Astrocyte (in vitro differentiated cells and primary cell): ENCODE results near the gene DMTF1. TPM values are rescaled to one million over a fixed set of nuclear protein-coding genes. Genes with fewer than 3 reads are reported as not detected.

Source experiments
- DNase-seq: peaks from one replicate; pipeline ENCODE4 v3.0.0-alpha.2; 2010; ENCODE audit warnings: low read depth
- FAIRE-seq: peaks from 2 replicates; lab custom pipeline; 2011; peaks lifted over from hg19 to GRCh38; lab: Jason Lieb, UNC
- H2AFZ ChIP-seq: 2 replicates; pipeline ENCODE4 v1.6.0; 2012; ENCODE audit warnings: low read depth, low read length, inconsistent platforms
- H3K27ac ChIP-seq: 2 replicates; pipeline ENCODE4 v1.5.1; 2011; ENCODE audit warnings: low read depth, low read length, inconsistent platforms
- H3K27me3 ChIP-seq: 2 replicates; pipeline ENCODE4 v1.6.0; 2011; ENCODE audit warnings: low read length, inconsistent platforms; ENCODE audit not compliant: insufficient read depth
- H3K36me3 ChIP-seq: 2 replicates; pipeline ENCODE4 v1.5.1; 2011; ENCODE audit warnings: low read length, inconsistent platforms; ENCODE audit not compliant: insufficient read depth
- H3K4me1 ChIP-seq: 2 replicates; pipeline ENCODE4 v1.5.1; 2011; ENCODE audit warnings: low read length, inconsistent platforms; ENCODE audit not compliant: insufficient read depth
- H3K4me2 ChIP-seq: 2 replicates; pipeline ENCODE4 v1.6.0; 2012; ENCODE audit warnings: low read length, inconsistent platforms
- H3K4me3 ChIP-seq: 2 replicates; pipeline ENCODE4 v1.5.1; 2011; ENCODE audit warnings: low read depth, mild to moderate bottlenecking, low read length, inconsistent platforms; ENCODE audit not compliant: insufficient read depth
- H3K79me2 ChIP-seq: 2 replicates; pipeline ENCODE4 v1.6.0; 2012; ENCODE audit warnings: mild to moderate bottlenecking, low read length, inconsistent platforms; ENCODE audit not compliant: insufficient read depth
- H3K9ac ChIP-seq: 2 replicates; pipeline ENCODE4 v1.6.0; 2012; ENCODE audit warnings: mild to moderate bottlenecking, low read length, inconsistent platforms
- H3K9me3 ChIP-seq: 2 replicates; pipeline ENCODE4 v1.5.1; 2012; ENCODE audit warnings: low read depth, mild to moderate bottlenecking, low read length, inconsistent platforms; ENCODE audit not compliant: insufficient read depth
- H4K20me1 ChIP-seq: 2 replicates; pipeline ENCODE4 v1.6.0; 2012; ENCODE audit warnings: low read length, inconsistent platforms; ENCODE audit not compliant: insufficient read depth
- H3K27ac Mint-ChIP-seq: one replicate; pipeline ENCODE4 v1.8.0; 2021; ENCODE audit warnings: mild to moderate bottlenecking, mixed read lengths; ENCODE audit not compliant: unreplicated experiment
- H3K27me3 Mint-ChIP-seq: one replicate; pipeline ENCODE4 v1.8.0; 2021; ENCODE audit warnings: low read depth, mixed read lengths; ENCODE audit not compliant: unreplicated experiment
- H3K36me3 Mint-ChIP-seq: one replicate; pipeline ENCODE4 v1.8.0; 2021; ENCODE audit warnings: low read depth, mixed read lengths; ENCODE audit not compliant: unreplicated experiment
- H3K4me1 Mint-ChIP-seq: one replicate; pipeline ENCODE4 v1.8.0; 2021; ENCODE audit warnings: low read depth, mixed read lengths; ENCODE audit not compliant: unreplicated experiment
- H3K4me3 Mint-ChIP-seq: one replicate; pipeline ENCODE4 v1.8.0; 2021; ENCODE audit warnings: mild to moderate bottlenecking, moderate library complexity, mixed read lengths; ENCODE audit not compliant: unreplicated experiment
- H3K9me3 Mint-ChIP-seq: one replicate; pipeline ENCODE4 v1.8.0; 2021; ENCODE audit warnings: mild to moderate bottlenecking, mixed read lengths; ENCODE audit not compliant: unreplicated experiment
- CTCF ChIP-seq: IDR thresholded peaks from 2 replicates; pipeline ENCODE4 v1.5.1; 2011; ENCODE audit warnings: low read depth, mild to moderate bottlenecking, inconsistent platforms, low read length, moderate library complexity; ENCODE audit not compliant: insufficient read depth
- EZH2 ChIP-seq: IDR thresholded peaks from 2 replicates; pipeline ENCODE4 v1.6.1; 2012; ENCODE audit warnings: mild to moderate bottlenecking, low read length, inconsistent platforms; ENCODE audit not compliant: insufficient read depth
- total RNA-seq: library from RNA; stranded (reverse); gene quantifications from 2 replicates; pipeline ENCODE4 v1.2.1, GENCODE V29; 2021

Gene DMTF1
- total RNA-seq, 1 donor from 2014 or later = 89.2 TPM

DNA sequence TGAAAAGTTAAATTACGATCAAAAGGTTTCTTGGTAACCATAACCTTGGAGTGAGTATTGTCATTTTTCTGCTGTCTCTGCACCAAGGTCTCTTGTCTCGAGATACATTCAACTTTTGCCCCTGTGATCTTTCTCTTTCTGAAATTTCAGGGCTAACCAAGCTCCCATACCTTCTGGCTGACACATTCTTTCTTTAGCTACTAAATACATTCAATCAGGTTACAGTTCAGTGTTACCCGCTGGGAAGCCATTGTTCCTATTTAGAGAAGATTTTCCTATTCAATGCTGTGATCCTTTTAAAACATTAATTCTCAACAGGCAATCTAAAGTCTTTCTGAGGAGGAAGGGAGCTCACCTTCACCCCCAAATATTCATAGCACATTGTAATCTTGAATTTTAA, 22.9 kb upstream of the DMTF1 start:
- no peaks in the 10 kb centered on the region for H3K9me3 ChIP-seq
- DNase-seq (no peak), FAIRE-seq (no peak)
- H3K4me2 ChIP-seq = no peak overlapping the region
- H3K36me3 ChIP-seq = no peaks in the 10 kb centered on the region
- no peaks in the 10 kb centered on the region for H3K9me3 Mint-ChIP-seq
- H3K4me3 Mint-ChIP-seq = no peak overlapping the region
- H3K4me1 ChIP-seq = no peaks in the 10 kb centered on the region
- TF ChIP-seq EZH2 = no peak
- no peak for TF ChIP-seq CTCF
- no peaks in the 10 kb centered on the region for H3K36me3 Mint-ChIP-seq
- H4K20me1 ChIP-seq = no peaks in the 10 kb centered on the region
- no peak overlapping the region for H3K27ac Mint-ChIP-seq
- peaks cover 11% of the 10 kb centered on the region for H3K4me1 Mint-ChIP-seq
- H3K79me2 ChIP-seq = no peaks in the 10 kb centered on the region
- H3K4me3 ChIP-seq = no peak overlapping the region
- H2AFZ ChIP-seq = no peak overlapping the region
- H3K9ac ChIP-seq = no peak overlapping the region
- H3K27me3 ChIP-seq = no peaks in the 10 kb centered on the region
- no peak overlapping the region for H3K27ac ChIP-seq
- H3K27me3 Mint-ChIP-seq = no peaks in the 10 kb centered on the region

DNA sequence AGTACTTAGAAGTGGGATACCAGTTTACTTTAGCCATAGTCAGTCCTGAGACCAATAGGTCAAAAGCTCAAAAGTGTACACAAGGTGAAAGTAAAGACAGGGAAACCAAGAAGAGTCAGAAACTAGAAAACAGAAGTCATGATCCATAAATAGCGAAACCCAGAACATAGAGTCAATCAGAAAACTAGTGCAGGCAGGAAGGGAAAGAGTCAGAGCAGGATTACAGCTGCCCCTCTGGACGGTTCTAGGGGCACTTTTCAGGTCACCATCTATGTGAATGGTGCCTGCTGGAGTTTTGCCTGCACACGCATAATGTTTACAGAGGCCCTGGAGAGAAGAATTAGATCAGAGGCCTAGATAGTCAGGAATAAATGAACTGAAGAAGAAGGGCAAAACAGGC, 22.4 kb upstream of the DMTF1 start:
- H3K4me3 ChIP-seq = no peak overlapping the region
- no peaks in the 10 kb centered on the region for H3K27me3 ChIP-seq
- FAIRE-seq (no peak), DNase-seq (no peak)
- H3K36me3 Mint-ChIP-seq = no peaks in the 10 kb centered on the region
- no peaks in the 10 kb centered on the region for H4K20me1 ChIP-seq
- H3K4me3 Mint-ChIP-seq = no peak overlapping the region
- H3K27ac Mint-ChIP-seq = no peak overlapping the region
- no peaks in the 10 kb centered on the region for H3K79me2 ChIP-seq
- TF ChIP-seq CTCF (no peak), EZH2 (no peak)
- H3K9me3 ChIP-seq = no peaks in the 10 kb centered on the region
- H3K4me1 Mint-ChIP-seq = peaks cover 11% of the 10 kb centered on the region
- no peak overlapping the region for H3K4me2 ChIP-seq
- no peak overlapping the region for H3K27ac ChIP-seq
- no peak overlapping the region for H2AFZ ChIP-seq
- no peaks in the 10 kb centered on the region for H3K9me3 Mint-ChIP-seq
- H3K4me1 ChIP-seq = no peaks in the 10 kb centered on the region
- no peaks in the 10 kb centered on the region for H3K27me3 Mint-ChIP-seq
- no peak overlapping the region for H3K9ac ChIP-seq
- no peaks in the 10 kb centered on the region for H3K36me3 ChIP-seq

- no peak overlapping the region for H2AFZ ChIP-seq
- no peaks in the 10 kb centered on the region for H3K27me3 ChIP-seq
- Mint-ChIP-seq H3K4me1 (peaks cover 11% of the 10 kb centered on the region), H3K27ac (no peak overlapping the region), H3K9me3 (no peaks in the 10 kb centered on the region), H3K36me3 (no peaks in the 10 kb centered on the region), H3K27me3 (no peaks in the 10 kb centered on the region), H3K4me3 (no peak overlapping the region)
- H3K79me2 ChIP-seq = no peaks in the 10 kb centered on the region
- H3K9me3 ChIP-seq = no peaks in the 10 kb centered on the region
- H3K27ac ChIP-seq = no peak overlapping the region
- no peak overlapping the region for H3K4me3 ChIP-seq
- FAIRE-seq (no peak), DNase-seq (no peak)
- H3K4me1 ChIP-seq = no peaks in the 10 kb centered on the region
- no peak for TF ChIP-seq CTCF
- no peak for TF ChIP-seq EZH2
- H4K20me1 ChIP-seq = no peaks in the 10 kb centered on the region
- no peak overlapping the region for H3K9ac ChIP-seq
- H3K4me2 ChIP-seq = no peak overlapping the region
- no peaks in the 10 kb centered on the region for H3K36me3 ChIP-seq
Observed at GRCh38 chr7:87131771-87132170, 20.5 kb upstream of the DMTF1 start.
